ENCODE data around the gene ZC3H10.

- TF ChIP-seq BHLHE40 (IDR thresholded peaks at IDR 0.05; ENCODE audit: borderline replicate concordance) (no peak), CTBP1 (IDR thresholded peaks at IDR 0.05; ENCODE audit: borderline replicate concordance) (no peak), FOXA1 (IDR thresholded peaks at IDR 0.05) (no peak)
Observed at GRCh38 chr12:56122637-56123036, 4.6 kb downstream of the ZC3H10 start.

Measured in HEK293T (cell line).